B cell (primary cell): ENCODE data around the gene GIPC1. TPM values are rescaled to one million over a fixed set of nuclear protein-coding genes. Genes with fewer than 3 reads are reported as not detected.
"Not testable (repeated sequence)": the region's sequence is repeated elsewhere in the genome, so short reads cannot be mapped to it uniquely, and the experiment has no call there.

Source experiments
- ATAC-seq: fragments of 200-7000 bp; cut with Tn5 transposase; one replicate; pipeline ENCODE4 v1.10.0; 2021; ENCODE audit warnings: low read depth, mild to moderate bottlenecking, moderate number of reproducible peaks, moderate library complexity
- CTCF ChIA-PET: fragments of 350-600 bp; sonication (Branson Sonifier 250); formaldehyde crosslinking; loops from one replicate; lab custom pipeline; 2021; ENCODE audit warnings: antibody characterized with exemption, inconsistent platforms; lab: Charles Lee
- POLR2A ChIA-PET: fragments of 350-600 bp; sonication (Branson Sonifier 250); formaldehyde crosslinking; loops from one replicate; lab custom pipeline; 2021; ENCODE audit warnings: antibody characterized with exemption; lab: Charles Lee
- DNase-seq: peaks from one replicate; pipeline ENCODE4 v3.0.0; 2013
- H2AFZ ChIP-seq: 2 replicates; pipeline ENCODE4 v1.6.1; 2012; ENCODE audit warnings: mild to moderate bottlenecking, low read depth, low read length; ENCODE audit not compliant: insufficient read depth, poor library complexity, severe bottlenecking
- H3K27ac ChIP-seq, 2 donors: 1 replicate in 1 of 2; 2 replicates in 1 of 2; pipeline ENCODE4 v1.5.1; 2012 to 2013; ENCODE audit warnings: low read length in 2 of 2, mild to moderate bottlenecking in 2 of 2, moderate library complexity in 1 of 2
- H3K27me3 ChIP-seq, 4 experiments: fragments of 200-600 bp in 1 of 4; sonication (generic) in 1 of 4; replicated peaks in 1 of 4; 1 replicate in 2 of 4; 2 replicates in 2 of 4; pipeline versions ENCODE4 v1.6.1 to v1.7.0; 2013 to 2016; ENCODE audit warnings: low read length in 3 of 4, mild to moderate bottlenecking in 2 of 4, mixed read lengths in 1 of 4, moderate library complexity in 1 of 4; ENCODE audit not compliant: insufficient read depth in 4 of 4, control insufficient read depth in 3 of 4; ENCODE audit errors: control extremely low read depth in 1 of 4
- H3K36me3 ChIP-seq, 2 experiments: replicated peaks in 1 of 2; 1 replicate in 1 of 2; 2 replicates in 1 of 2; pipeline versions ENCODE4 v1.6.1 to v1.7.1; 2013; ENCODE audit warnings: low read length in 1 of 2; ENCODE audit not compliant: insufficient read depth in 2 of 2, control insufficient read depth in 1 of 2; ENCODE audit errors: control extremely low read depth in 1 of 2, extremely low read depth in 1 of 2
- H3K4me1 ChIP-seq, 2 donors: fragments of 200-600 bp in 1 of 2; sonication (generic) in 1 of 2; 1 replicate in 1 of 2; 2 replicates in 1 of 2; pipeline versions ENCODE4 v1.5.1 to v1.6.1; 2013 to 2017; ENCODE audit warnings: low read length in 2 of 2; ENCODE audit not compliant: control insufficient read depth in 2 of 2, insufficient read depth in 2 of 2
- H3K4me2 ChIP-seq: replicated peaks from 2 replicates; pipeline ENCODE3; 2012; ENCODE audit warnings: mild to moderate bottlenecking, low read depth, low read length; ENCODE audit not compliant: poor library complexity, severe bottlenecking
- H3K4me3 ChIP-seq, 5 experiments: fragments of 200-600 bp in 1 of 5; sonication (generic) in 1 of 5; 1 replicate in 3 of 5; 2 replicates in 2 of 5; pipeline versions ENCODE4 v1.5.1 to v1.7.0; 2011 to 2016; ENCODE audit warnings: low read length in 4 of 5, mild to moderate bottlenecking in 4 of 5, low read depth in 2 of 5, control low read depth in 1 of 5, moderate library complexity in 1 of 5; ENCODE audit not compliant: insufficient read depth in 1 of 5; ENCODE audit errors: control extremely low read depth in 1 of 5, extremely low read depth in 1 of 5
- H3K79me2 ChIP-seq: fragments of 200-600 bp; sonication (generic); one replicate; pipeline ENCODE4 v1.6.0; 2016; ENCODE audit warnings: low read length; ENCODE audit not compliant: control insufficient read depth, insufficient read depth
- H3K9ac ChIP-seq: fragments of 200-600 bp; sonication (generic); 2 replicates; pipeline ENCODE4 v1.6.1; 2017; ENCODE audit warnings: mild to moderate bottlenecking, low read length, moderate library complexity
- H3K9me3 ChIP-seq, 3 donors: one replicate each; pipeline versions ENCODE4 v1.6.1 to v1.7.1; 2013; ENCODE audit warnings: low read length in 2 of 3; ENCODE audit not compliant: control insufficient read depth in 2 of 3, insufficient read depth in 1 of 3; ENCODE audit errors: control extremely low read depth in 1 of 3
- H4K20me1 ChIP-seq: 2 replicates; pipeline ENCODE4 v1.6.0; 2012; ENCODE audit warnings: mild to moderate bottlenecking, low read length; ENCODE audit not compliant: insufficient read depth, control insufficient read depth, poor library complexity, severe bottlenecking
- H3K27ac Mint-ChIP-seq: one replicate; pipeline ENCODE4 v1.8.0; 2021; ENCODE audit warnings: mixed read lengths
- H3K27me3 Mint-ChIP-seq: one replicate; pipeline ENCODE4 v1.8.0; 2021; ENCODE audit warnings: mixed read lengths
- H3K4me1 Mint-ChIP-seq: one replicate; pipeline ENCODE4 v1.8.0; 2021; ENCODE audit warnings: mixed read lengths
- H3K4me3 Mint-ChIP-seq: one replicate; pipeline ENCODE4 v1.8.0; 2021; ENCODE audit warnings: mixed read lengths
- H3K9me3 Mint-ChIP-seq: one replicate; pipeline ENCODE4 v1.8.0; 2022; ENCODE audit warnings: mixed read lengths; ENCODE audit not compliant: insufficient read depth
- CTCF ChIP-seq: fragments of 200-600 bp; IDR thresholded peaks from one replicate; pipeline ENCODE4 v1.8.0; 2022; ENCODE audit warnings: antibody characterized with exemption, mild to moderate bottlenecking
- EZH2 ChIP-seq: IDR thresholded peaks from 2 replicates; pipeline ENCODE4 v1.6.1; 2012; ENCODE audit warnings: borderline replicate concordance, low read depth, mild to moderate bottlenecking, moderate library complexity, low read length; ENCODE audit not compliant: insufficient read depth, poor library complexity, severe bottlenecking
- WGBS: methylation state at CpG from one replicate; pipeline ENCODE4 v1.1.5; 2013; ENCODE audit warnings: missing lambda C conversion rate; ENCODE audit not compliant: insufficient coverage; 5-methylcytosine and 5-hydroxymethylcytosine counted together
- intact Hi-C: fragments of 100-400 bp; cut with micrococcal nuclease; formaldehyde crosslinking; loops from one replicate; pipeline ENCODE4 v1.10.0; 2022
- polyA plus RNA-seq: library from polyadenylated mRNA; depleted of rRNA; stranded (reverse); fragments of >200 nt; gene quantifications from 2 replicates; pipeline ENCODE4 v1.2.3, GENCODE V29; 2012
- total RNA-seq, 2 donors: library from RNA; stranded (reverse); fragments of 120-200 nt in 1 of 2; gene quantifications; 1 replicate in 1 of 2; 2 replicates in 1 of 2; pipeline versions ENCODE4 v1.2.3 to v1.2.4, GENCODE V29; 2013 to 2022

Gene GIPC1
- total and polyA plus RNA-seq, 2 donors (not counting 1 experiment from before 2014, with no cell fraction given) = 11.3 to 12.0 TPM

GRCh38 chr19:14505488-14506239, 9.7 kb upstream of the GIPC1 start:
- Histone ChIP-seq H2AFZ (no peak overlapping the region), H3K4me3 (no peak overlapping the region), H3K4me1 (no peaks in the 10 kb centered on the region), H3K79me2 (no peaks in the 10 kb centered on the region), H3K27ac (no peak overlapping the region), H4K20me1 (no peaks in the 10 kb centered on the region), H3K4me2 (no peak overlapping the region), H3K36me3 (no peaks in the 10 kb centered on the region), H3K9me3 (no peaks in the 10 kb centered on the region), H3K9ac (no peak overlapping the region), H3K27me3 (peaks cover 0 to 4% (median 0%) of the 10 kb centered on the region in 4 experiments)
- H3K27ac Mint-ChIP-seq = peak overlapping the region; percentile 1
- peaks cover 14% of the 10 kb centered on the region for H3K27me3 Mint-ChIP-seq
- ATAC-seq (peak; percentile 81), DNase-seq (peak; percentile 70)
- ChIA-PET POLR2A (no interaction called here), CTCF (interaction anchor here (0.6 to 2.3 kb wide), 7 partner anchors 8 to 366 kb away, joined by 3 to 9 read pairs (median 6); partner anchors contain the start of gene GIPC1)
- 16% methylated on average over 11 of the region's 19 CpGs for WGBS
- intact Hi-C loops = loop anchor here (1.0 kb wide), 2 partner anchors 24 to 46 kb away; partner anchors contain the start of gene TECR
- peaks cover 3% of the 10 kb centered on the region for H3K4me1 Mint-ChIP-seq
- no peaks in the 10 kb centered on the region for H3K9me3 Mint-ChIP-seq
- TF ChIP-seq EZH2 (no peak), CTCF (peak; percentile 78)
- no peak overlapping the region for H3K4me3 Mint-ChIP-seq

- H3K9me3 ChIP-seq, H3K36me3 ChIP-seq, H3K27ac Mint-ChIP-seq, H3K79me2 ChIP-seq, DNase-seq, H3K9ac ChIP-seq, H3K4me1 Mint-ChIP-seq, H3K27me3 ChIP-seq, intact Hi-C loops, H3K4me2 ChIP-seq, ATAC-seq, H2AFZ ChIP-seq, H3K27ac ChIP-seq, H3K4me1 ChIP-seq, H3K4me3 ChIP-seq, H3K9me3 Mint-ChIP-seq, H4K20me1 ChIP-seq, H3K4me3 Mint-ChIP-seq: not testable (repeated sequence)
- peaks cover 14% of the 10 kb centered on the region for H3K27me3 Mint-ChIP-seq
- ChIA-PET POLR2A (interaction anchor here (0.8 kb wide), 1 partner anchor 13 kb away, joined by 5 read pairs; no protein-coding TSS in a partner anchor), CTCF (interaction anchor here (0.6 to 2.3 kb wide), 14 partner anchors 8 to 642 kb away, joined by 3 to 9 read pairs (median 4); partner anchors contain the start of genes DNAJB1 and GIPC1)
- 100% methylated on average over 1 of the region's 8 CpGs for WGBS
Measured at GRCh38 chr19:14504575-14504974, 8.6 kb upstream of the GIPC1 start.
